Mesodermal cell (in vitro differentiated cells): ENCODE measurements around the gene CACNG1.
"Not testable (repeated sequence)": the region's sequence is repeated elsewhere in the genome, so short reads cannot be mapped to it uniquely, and the experiment has no call there.

ENCODE experiments used
- H3K27ac ChIP-seq: 2 replicates; pipeline ENCODE4 v1.7.0; 2013; ENCODE audit warnings: mild to moderate bottlenecking, low read depth, low read length, moderate library complexity; ENCODE audit not compliant: severe bottlenecking
- H3K36me3 ChIP-seq: 2 replicates; pipeline ENCODE4 v1.7.1; 2013; ENCODE audit warnings: mild to moderate bottlenecking, low read length, moderate library complexity; ENCODE audit not compliant: control insufficient read depth, insufficient read depth
- H3K4me1 ChIP-seq: one replicate; pipeline ENCODE4 v1.7.1; 2013; ENCODE audit warnings: mild to moderate bottlenecking, low read length; ENCODE audit not compliant: insufficient read depth, control insufficient read depth, poor library complexity, severe bottlenecking
- H3K4me3 ChIP-seq: 2 replicates; pipeline ENCODE4 v1.7.0; 2013; ENCODE audit warnings: low read length, control low read depth, mild to moderate bottlenecking; ENCODE audit not compliant: insufficient read depth, poor library complexity, severe bottlenecking; ENCODE audit errors: extremely low read depth
- H3K9me3 ChIP-seq: 2 replicates; pipeline ENCODE4 v1.7.1; 2013; ENCODE audit warnings: mild to moderate bottlenecking, low read length, moderate library complexity; ENCODE audit not compliant: control insufficient read depth
- WGBS, 2 experiments: methylation state at CpG; one replicate each; pipeline ENCODE4 v1.1.5; 2013; ENCODE audit warnings: missing lambda C conversion rate in 2 of 2; ENCODE audit not compliant: insufficient coverage in 2 of 2; 5-methylcytosine and 5-hydroxymethylcytosine counted together

Gene CACNG1

GRCh38 chr17:67079491-67079890, 35.1 kb downstream of the CACNG1 start:
- no peak overlapping the region for H3K4me3 ChIP-seq
- no peak overlapping the region for H3K27ac ChIP-seq
- H3K36me3 ChIP-seq, result peaks cover 18% of the 10 kb centered on the region
- H3K9me3 ChIP-seq, result no peaks in the 10 kb centered on the region
- no peaks in the 10 kb centered on the region for H3K4me1 ChIP-seq
- WGBS, 2 experiments, result 83 to 100% methylated on average over 1 of the region's 2 CpGs

- peaks cover 22% of the 10 kb centered on the region for H3K36me3 ChIP-seq
Measured at GRCh38 chr17:67080804-67081203, 36.5 kb downstream of the CACNG1 start.

GRCh38 chr17:67082107-67082506, 37.8 kb downstream of the CACNG1 start:
- no peak overlapping the region for H3K27ac ChIP-seq
- no peak overlapping the region for H3K4me3 ChIP-seq
- H3K36me3 ChIP-seq, result peaks cover 28% of the 10 kb centered on the region
- no CpG with 5 or more reads among the region's 1 CpG for WGBS, 2 experiments
- no peaks in the 10 kb centered on the region for H3K9me3 ChIP-seq
- H3K4me1 ChIP-seq, result no peaks in the 10 kb centered on the region

More at GRCh38 chr17:67080804-67081203, 36.5 kb downstream of the CACNG1 start:
- no peak overlapping the region for H3K4me3 ChIP-seq
- no peaks in the 10 kb centered on the region for H3K4me1 ChIP-seq
- H3K9me3 ChIP-seq, result no peaks in the 10 kb centered on the region
- H3K27ac ChIP-seq, result no peak overlapping the region
- no CpG with 5 or more reads among the region's 2 CpGs for WGBS, 2 experiments

- Histone ChIP-seq H3K27ac (no peak overlapping the region), H3K9me3 (no peaks in the 10 kb centered on the region), H3K4me1 (no peaks in the 10 kb centered on the region), H3K36me3 (peaks cover 42% of the 10 kb centered on the region), H3K4me3 (no peak overlapping the region)
- no CpG with 5 or more reads among the region's 3 CpGs for WGBS, 2 experiments
Measured at GRCh38 chr17:67085406-67085805, 41.1 kb downstream of the CACNG1 start.

GRCh38 chr17:67088639-67089038, 44.3 kb downstream of the CACNG1 start:
- Histone ChIP-seq H3K27ac (no peak overlapping the region), H3K9me3 (no peaks in the 10 kb centered on the region), H3K36me3 (peaks cover 38% of the 10 kb centered on the region), H3K4me1 (no peaks in the 10 kb centered on the region), H3K4me3 (no peak overlapping the region)
- WGBS, 2 experiments, result 96% methylated on average over 3 of the region's 3 CpGs; no CpG with 5 or more reads in 1 of the 2 experiments

GRCh38 chr17:67090341-67090740, 46.0 kb downstream of the CACNG1 start:
- H3K9me3 ChIP-seq, result no peaks in the 10 kb centered on the region
- peaks cover 34% of the 10 kb centered on the region for H3K36me3 ChIP-seq
- no peaks in the 10 kb centered on the region for H3K4me1 ChIP-seq
- H3K4me3 ChIP-seq, result no peak overlapping the region
- H3K27ac ChIP-seq, result no peak overlapping the region

- H3K4me3 ChIP-seq, result no peak overlapping the region
- no peak overlapping the region for H3K27ac ChIP-seq
- H3K9me3 ChIP-seq, result no peaks in the 10 kb centered on the region
- WGBS, 2 experiments, result 82 to 93% methylated on average over 2 to 3 of the region's 5 CpGs
- peaks cover 20% of the 10 kb centered on the region for H3K36me3 ChIP-seq
- no peaks in the 10 kb centered on the region for H3K4me1 ChIP-seq
Measured at GRCh38 chr17:67092291-67092690, 47.9 kb downstream of the CACNG1 start.

GRCh38 chr17:67092710-67093109, 48.4 kb downstream of the CACNG1 start:
- not testable (repeated sequence) for H3K27ac ChIP-seq, H3K9me3 ChIP-seq, H3K4me1 ChIP-seq, H3K4me3 ChIP-seq
- H3K36me3 ChIP-seq, result peaks cover 16% of the 10 kb centered on the region
- 91 to 100% methylated on average over 1 to 4 of the region's 7 CpGs for WGBS, 2 experiments

- H3K27ac ChIP-seq, result no peak overlapping the region
- WGBS, 2 experiments, result 92 to 96% methylated on average over 2 of the region's 2 CpGs
- no peaks in the 10 kb centered on the region for H3K4me1 ChIP-seq
- H3K9me3 ChIP-seq, result no peaks in the 10 kb centered on the region
- peaks cover 14% of the 10 kb centered on the region for H3K36me3 ChIP-seq
- no peak overlapping the region for H3K4me3 ChIP-seq
Measured at GRCh38 chr17:67093348-67093747, 49.0 kb downstream of the CACNG1 start.

GRCh38 chr17:67095291-67095690, 50.9 kb downstream of the CACNG1 start:
- not testable (repeated sequence) for H3K9me3 ChIP-seq, H3K4me3 ChIP-seq, H3K4me1 ChIP-seq, H3K27ac ChIP-seq, H3K36me3 ChIP-seq
- WGBS, 2 experiments, result 44 to 50% methylated on average over 1 of the region's 1 CpG

- H3K9me3 ChIP-seq, result no peaks in the 10 kb centered on the region
- no peaks in the 10 kb centered on the region for H3K4me1 ChIP-seq
- no peak overlapping the region for H3K27ac ChIP-seq
- H3K4me3 ChIP-seq, result no peak overlapping the region
- peaks cover 4% of the 10 kb centered on the region for H3K36me3 ChIP-seq
- WGBS, 2 experiments, result no CpG with 5 or more reads among the region's 1 CpG
Measured at GRCh38 chr17:67095803-67096202, 51.4 kb downstream of the CACNG1 start.
